ENCODE measurements around the gene RRP12.

DNA sequence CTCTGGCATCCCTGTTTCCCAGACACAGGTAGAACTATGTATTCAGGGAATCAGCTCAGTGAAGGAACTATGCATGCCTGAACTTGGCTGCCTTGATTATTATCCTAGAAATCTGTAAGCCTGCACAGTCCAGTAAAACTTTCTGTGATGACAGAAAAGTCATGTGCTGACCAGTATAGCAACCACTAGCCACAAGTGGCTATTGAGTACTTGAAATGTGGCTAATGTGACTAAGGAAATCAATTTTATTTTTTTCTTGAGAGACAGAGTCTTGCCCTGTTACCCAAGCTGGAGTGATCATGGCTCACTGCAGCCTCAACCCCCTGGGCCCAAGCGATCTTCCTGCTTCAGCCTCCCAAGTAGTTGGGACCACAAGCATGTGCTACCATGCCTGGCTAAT lies 41.1 kb upstream of the RRP12 start:
- TF ChIP-seq, protein P1, sequence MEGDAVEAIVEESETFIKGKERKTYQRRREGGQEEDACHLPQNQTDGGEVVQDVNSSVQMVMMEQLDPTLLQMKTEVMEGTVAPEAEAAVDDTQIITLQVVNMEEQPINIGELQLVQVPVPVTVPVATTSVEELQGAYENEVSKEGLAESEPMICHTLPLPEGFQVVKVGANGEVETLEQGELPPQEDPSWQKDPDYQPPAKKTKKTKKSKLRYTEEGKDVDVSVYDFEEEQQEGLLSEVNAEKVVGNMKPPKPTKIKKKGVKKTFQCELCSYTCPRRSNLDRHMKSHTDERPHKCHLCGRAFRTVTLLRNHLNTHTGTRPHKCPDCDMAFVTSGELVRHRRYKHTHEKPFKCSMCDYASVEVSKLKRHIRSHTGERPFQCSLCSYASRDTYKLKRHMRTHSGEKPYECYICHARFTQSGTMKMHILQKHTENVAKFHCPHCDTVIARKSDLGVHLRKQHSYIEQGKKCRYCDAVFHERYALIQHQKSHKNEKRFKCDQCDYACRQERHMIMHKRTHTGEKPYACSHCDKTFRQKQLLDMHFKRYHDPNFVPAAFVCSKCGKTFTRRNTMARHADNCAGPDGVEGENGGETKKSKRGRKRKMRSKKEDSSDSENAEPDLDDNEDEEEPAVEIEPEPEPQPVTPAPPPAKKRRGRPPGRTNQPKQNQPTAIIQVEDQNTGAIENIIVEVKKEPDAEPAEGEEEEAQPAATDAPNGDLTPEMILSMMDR (IDR thresholded peaks at IDR 0.05): no peak
- no peak for TF ChIP-seq POLR2A (IDR thresholded peaks at IDR 0.05)

Measured in esophagus squamous epithelium (tissue), 4 donors.